Peyer's patch (tissue), 4 donors: Measurements from ENCODE around the gene PDK2.

Experiments used
- POLR2A ChIP-seq, 2 donors: fragments of 450-650 bp; IDR thresholded peaks; one replicate each; pipeline ENCODE4 v1.5.1; 2017; ENCODE audit warnings: antibody characterized with exemption in 2 of 2, mild to moderate bottlenecking in 2 of 2, moderate library complexity in 2 of 2
- TF ChIP-seq, protein P1 (sequence below), 6 experiments: fragments of 450-650 bp in 4 of 6; fragments of 200-600 bp in 2 of 6; sonication (generic) in 1 of 6; IDR thresholded peaks; one replicate each; pipeline ENCODE4 v1.5.1; 2017 to 2019; ENCODE audit warnings: antibody characterized with exemption in 6 of 6, mild to moderate bottlenecking in 3 of 6, moderate library complexity in 1 of 6

DNA sequence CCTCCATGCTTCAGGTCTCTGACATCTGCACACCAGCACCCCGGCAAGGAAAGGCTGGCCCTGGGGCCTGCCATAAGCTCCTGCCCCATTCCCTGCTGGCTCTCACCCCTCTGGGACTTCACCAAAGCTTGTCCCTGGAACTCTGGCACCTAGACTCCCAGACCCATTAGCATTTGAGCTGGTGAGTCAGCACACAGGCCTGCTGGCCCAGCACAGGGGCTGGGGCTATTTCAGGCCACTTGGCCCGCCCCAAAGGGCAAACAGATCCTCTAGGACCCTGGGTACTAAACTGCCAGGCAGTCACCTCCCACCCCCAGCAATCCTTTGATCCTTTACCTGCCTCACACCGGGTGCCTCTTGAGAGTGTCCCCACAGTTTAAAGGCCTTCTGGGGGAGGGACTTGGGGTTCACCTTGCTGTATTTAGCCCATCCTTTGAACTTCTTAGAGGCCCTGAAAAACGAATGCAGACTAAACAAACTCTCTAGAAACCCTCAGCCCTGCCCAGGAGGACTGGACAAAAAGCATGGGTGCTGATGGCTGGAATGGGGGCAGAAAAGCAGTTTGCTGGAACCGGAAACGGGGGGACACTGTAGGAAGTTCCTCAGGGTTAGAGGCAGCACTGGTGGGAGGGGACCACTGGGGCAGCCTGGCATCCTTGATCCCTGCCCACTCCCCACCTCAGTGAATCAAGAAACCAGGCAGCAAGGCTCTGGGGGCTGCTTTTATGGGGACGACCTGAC is 38.0 kb downstream of the PDK2 start:
- TF ChIP-seq, protein P1, sequence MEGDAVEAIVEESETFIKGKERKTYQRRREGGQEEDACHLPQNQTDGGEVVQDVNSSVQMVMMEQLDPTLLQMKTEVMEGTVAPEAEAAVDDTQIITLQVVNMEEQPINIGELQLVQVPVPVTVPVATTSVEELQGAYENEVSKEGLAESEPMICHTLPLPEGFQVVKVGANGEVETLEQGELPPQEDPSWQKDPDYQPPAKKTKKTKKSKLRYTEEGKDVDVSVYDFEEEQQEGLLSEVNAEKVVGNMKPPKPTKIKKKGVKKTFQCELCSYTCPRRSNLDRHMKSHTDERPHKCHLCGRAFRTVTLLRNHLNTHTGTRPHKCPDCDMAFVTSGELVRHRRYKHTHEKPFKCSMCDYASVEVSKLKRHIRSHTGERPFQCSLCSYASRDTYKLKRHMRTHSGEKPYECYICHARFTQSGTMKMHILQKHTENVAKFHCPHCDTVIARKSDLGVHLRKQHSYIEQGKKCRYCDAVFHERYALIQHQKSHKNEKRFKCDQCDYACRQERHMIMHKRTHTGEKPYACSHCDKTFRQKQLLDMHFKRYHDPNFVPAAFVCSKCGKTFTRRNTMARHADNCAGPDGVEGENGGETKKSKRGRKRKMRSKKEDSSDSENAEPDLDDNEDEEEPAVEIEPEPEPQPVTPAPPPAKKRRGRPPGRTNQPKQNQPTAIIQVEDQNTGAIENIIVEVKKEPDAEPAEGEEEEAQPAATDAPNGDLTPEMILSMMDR (IDR thresholded peaks at IDR 0.05) = no peak
- TF ChIP-seq POLR2A (IDR thresholded peaks at IDR 0.05) = no peak
